IPS-15b (cell line): Measurements from ENCODE around the gene NUDT11.
"Not testable (repeated sequence)": the region's sequence is repeated elsewhere in the genome, so short reads cannot be mapped to it uniquely, and the experiment has no call there.

Source experiments
- H3K27me3 ChIP-seq: one replicate; pipeline ENCODE4 v1.6.1; 2013; ENCODE audit warnings: low read length; ENCODE audit not compliant: control insufficient read depth, insufficient read depth
- H3K36me3 ChIP-seq: one replicate; pipeline ENCODE4 v1.6.1; 2013; ENCODE audit warnings: low read length; ENCODE audit not compliant: control insufficient read depth, insufficient read depth
- H3K4me1 ChIP-seq: one replicate; pipeline ENCODE4 v1.6.1; 2013; ENCODE audit warnings: mild to moderate bottlenecking, low read length; ENCODE audit not compliant: control insufficient read depth, insufficient read depth
- H3K4me3 ChIP-seq: one replicate; pipeline ENCODE4 v1.5.1; 2013; ENCODE audit warnings: low read depth, low read length
- H3K9ac ChIP-seq: one replicate; pipeline ENCODE4 v1.6.1; 2013; ENCODE audit warnings: low read depth, mild to moderate bottlenecking, low read length
- H3K9me3 ChIP-seq: one replicate; pipeline ENCODE4 v1.6.1; 2013; ENCODE audit warnings: mild to moderate bottlenecking, low read length; ENCODE audit not compliant: control insufficient read depth, insufficient read depth

Gene NUDT11

DNA sequence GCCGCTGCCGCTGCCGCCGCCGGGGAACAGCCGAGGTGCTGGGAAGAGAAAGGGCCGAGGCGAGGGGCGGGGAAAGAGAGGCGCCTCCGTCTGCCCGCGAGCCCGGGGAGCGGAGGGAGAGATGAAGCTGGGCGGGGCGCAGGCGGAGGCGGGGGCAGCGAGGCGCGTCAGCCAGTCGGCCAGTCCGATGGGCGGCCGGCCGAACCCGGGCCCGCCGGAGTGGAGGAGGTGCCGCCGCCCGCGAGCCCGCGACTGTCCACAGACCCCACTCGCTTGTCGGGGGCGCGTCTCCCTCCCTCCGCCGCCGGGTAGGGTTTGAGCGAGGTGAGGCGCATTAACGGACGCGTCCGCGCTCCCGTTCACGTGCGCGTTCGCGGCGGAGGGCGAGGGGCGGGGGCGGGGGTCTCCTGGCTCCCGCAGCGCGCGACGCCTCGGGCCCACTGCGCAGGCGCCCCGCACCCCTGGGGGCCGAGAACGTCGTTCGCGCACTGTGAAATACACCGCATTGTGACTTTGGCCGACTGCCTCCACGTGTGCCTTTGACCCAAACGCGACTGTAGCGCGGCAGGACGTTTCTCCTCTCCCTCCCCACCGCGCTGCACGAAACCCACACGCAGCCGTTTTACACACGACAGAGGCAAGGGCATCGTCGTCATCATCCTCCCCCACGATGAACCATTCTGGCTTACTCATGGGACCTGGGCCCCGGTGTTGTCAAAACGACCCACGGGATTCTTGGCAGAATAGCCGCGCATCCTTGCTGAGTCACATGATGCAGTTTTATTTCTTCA, at the start of gene NUDT11:
TSS of gene NUDT11 (minus strand) at position 92 of the 791 bp plus-strand sequence. CDS start 148 bp downstream, outside the sequence.
- Histone ChIP-seq H3K4me3 (peak within 1 kb of the TSS; percentile 83), H3K9me3 (no peaks in the 10 kb centered on the region), H3K36me3 (no peaks in the 10 kb centered on the region), H3K27me3 (no peaks in the 10 kb centered on the region), H3K9ac (peak within 1 kb of the TSS; percentile 73), H3K4me1 (no peaks in the 10 kb centered on the region)

- H3K36me3 ChIP-seq, result no peaks in the 10 kb centered on the region
- H3K4me1 ChIP-seq, result no peaks in the 10 kb centered on the region
- no peaks in the 10 kb centered on the region for H3K27me3 ChIP-seq
- no peaks in the 10 kb centered on the region for H3K9me3 ChIP-seq
- no peak overlapping the region for H3K9ac ChIP-seq
- H3K4me3 ChIP-seq, result no peak overlapping the region
Observed at GRCh38 chrX:51520393-51520792, 24.0 kb upstream of the NUDT11 start.

GRCh38 chrX:51519131-51519530, 22.7 kb upstream of the NUDT11 start:
- H3K9me3 ChIP-seq, H3K27me3 ChIP-seq, H3K36me3 ChIP-seq, H3K4me1 ChIP-seq, H3K4me3 ChIP-seq, H3K9ac ChIP-seq: not testable (repeated sequence)

GRCh38 chrX:51507551-51507950, 11.2 kb upstream of the NUDT11 start:
- H3K4me1 ChIP-seq, result no peaks in the 10 kb centered on the region
- no peaks in the 10 kb centered on the region for H3K9me3 ChIP-seq
- H3K9ac ChIP-seq, result no peak overlapping the region
- no peaks in the 10 kb centered on the region for H3K27me3 ChIP-seq
- no peaks in the 10 kb centered on the region for H3K36me3 ChIP-seq
- H3K4me3 ChIP-seq, result no peak overlapping the region

GRCh38 chrX:51495701-51496488, 497 bp downstream of the NUDT11 start:
- not testable (repeated sequence) for H3K4me1 ChIP-seq, H3K9ac ChIP-seq, H3K9me3 ChIP-seq, H3K36me3 ChIP-seq, H3K27me3 ChIP-seq
- peak overlapping the region; percentile 83 for H3K4me3 ChIP-seq

- no peaks in the 10 kb centered on the region for H3K9me3 ChIP-seq
- no peak overlapping the region for H3K9ac ChIP-seq
- H3K36me3 ChIP-seq, result no peaks in the 10 kb centered on the region
- H3K4me1 ChIP-seq, result no peaks in the 10 kb centered on the region
- peak overlapping the region; percentile 83 for H3K4me3 ChIP-seq
- no peaks in the 10 kb centered on the region for H3K27me3 ChIP-seq
Observed at GRCh38 chrX:51494409-51494808, 2.0 kb downstream of the NUDT11 start.

DNA sequence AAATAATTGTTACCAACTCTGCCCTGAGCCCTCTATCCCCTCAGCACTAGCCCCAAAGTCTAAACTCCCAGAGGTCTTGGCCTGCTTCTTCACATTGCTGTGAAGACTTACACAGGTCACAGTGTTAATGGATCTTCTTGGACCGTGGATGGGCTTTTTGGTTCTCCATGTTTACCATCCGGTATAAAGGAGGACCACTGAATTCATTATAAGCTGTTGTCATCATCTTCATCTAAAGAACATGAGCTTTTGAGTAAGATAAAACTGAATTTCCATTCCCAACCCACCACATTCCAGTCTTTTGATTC, 8.5 kb downstream of the NUDT11 start:
- Histone ChIP-seq H3K4me1 (no peaks in the 10 kb centered on the region), H3K9me3 (no peaks in the 10 kb centered on the region), H3K36me3 (no peaks in the 10 kb centered on the region), H3K4me3 (no peak overlapping the region), H3K27me3 (no peaks in the 10 kb centered on the region), H3K9ac (no peak overlapping the region)

DNA sequence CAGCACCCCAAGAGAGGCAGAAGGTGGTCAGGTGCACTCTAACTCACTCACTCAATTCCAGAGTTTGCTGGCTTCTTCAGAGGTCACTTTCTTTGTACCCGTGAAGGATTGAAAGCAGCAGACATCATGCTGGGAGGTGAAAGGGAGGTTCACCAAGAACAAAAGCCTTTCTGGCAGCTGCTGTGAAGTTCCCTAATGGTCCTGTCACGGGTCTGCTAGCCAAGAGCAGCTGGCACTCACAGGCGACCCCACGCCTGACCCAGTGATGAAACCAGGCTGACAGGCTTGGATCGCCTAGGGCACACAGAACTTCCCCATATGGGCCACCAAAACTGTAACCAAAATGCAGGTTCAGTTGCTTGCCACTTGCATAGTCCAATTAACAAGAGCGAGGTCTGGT, 11.8 kb downstream of the NUDT11 start:
- Histone ChIP-seq H3K4me1 (no peaks in the 10 kb centered on the region), H3K36me3 (no peaks in the 10 kb centered on the region), H3K9ac (no peak overlapping the region), H3K27me3 (no peaks in the 10 kb centered on the region), H3K4me3 (no peak overlapping the region), H3K9me3 (no peaks in the 10 kb centered on the region)

- H3K4me1 ChIP-seq, H3K4me3 ChIP-seq, H3K27me3 ChIP-seq, H3K9me3 ChIP-seq, H3K36me3 ChIP-seq, H3K9ac ChIP-seq: not testable (repeated sequence)
Observed at GRCh38 chrX:51482411-51482810, 14.0 kb downstream of the NUDT11 start.

DNA sequence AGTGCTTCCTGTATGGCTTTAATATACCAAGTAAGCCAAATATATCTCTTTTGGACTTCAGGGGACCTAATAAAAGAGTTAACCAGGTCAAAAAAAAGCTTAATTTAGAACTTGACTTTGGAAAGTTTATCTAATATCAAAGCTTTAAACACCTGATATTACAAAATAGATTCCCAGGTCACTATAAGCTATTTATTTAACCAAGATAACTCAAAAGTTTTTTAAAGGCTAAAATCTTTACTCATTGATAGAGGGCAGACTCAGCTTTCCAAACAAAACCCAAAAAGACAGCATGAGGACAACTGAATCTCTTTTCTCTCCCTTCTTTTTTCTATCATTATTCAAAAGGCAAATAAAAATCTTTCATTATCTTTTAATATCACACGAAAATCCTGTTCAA, 19.5 kb downstream of the NUDT11 start:
- H3K9ac ChIP-seq, result no peak overlapping the region
- H3K9me3 ChIP-seq, result no peaks in the 10 kb centered on the region
- no peak overlapping the region for H3K4me3 ChIP-seq
- H3K36me3 ChIP-seq, result no peaks in the 10 kb centered on the region
- no peaks in the 10 kb centered on the region for H3K27me3 ChIP-seq
- no peaks in the 10 kb centered on the region for H3K4me1 ChIP-seq

GRCh38 chrX:51463322-51463721, 33.1 kb downstream of the NUDT11 start:
- Histone ChIP-seq H3K4me3 (no peak overlapping the region), H3K4me1 (no peaks in the 10 kb centered on the region), H3K9ac (no peak overlapping the region), H3K36me3 (no peaks in the 10 kb centered on the region), H3K9me3 (no peaks in the 10 kb centered on the region), H3K27me3 (no peaks in the 10 kb centered on the region)
